Adrenal gland (tissue), 5 donors: ENCODE measurements around the gene TP53AIP1.

ENCODE experiments used
- POLR2A ChIP-seq, 2 donors: fragments of 450-650 bp; IDR thresholded peaks; one replicate each; pipeline ENCODE4 v1.6.1; 2017; ENCODE audit warnings: antibody characterized with exemption in 2 of 2, mild to moderate bottlenecking in 2 of 2, moderate library complexity in 1 of 2
- TF ChIP-seq, protein P1 (sequence below), 6 experiments: fragments of 450-650 bp in 4 of 6; fragments of 200-600 bp in 2 of 6; sonication (generic) in 1 of 6; IDR thresholded peaks; 1 replicate in 5 of 6; 2 replicates in 1 of 6; pipeline versions ENCODE4 v1.5.1 to v1.8.0; 2016 to 2021; ENCODE audit warnings: antibody characterized with exemption in 6 of 6, mild to moderate bottlenecking in 2 of 6, moderate library complexity in 1 of 6
- donor health status: DM: no; HTN: no; CAD: no.

GRCh38 chr11:128961645-128962044 is 19.0 kb upstream of the TP53AIP1 start:
- TF ChIP-seq, protein P1, sequence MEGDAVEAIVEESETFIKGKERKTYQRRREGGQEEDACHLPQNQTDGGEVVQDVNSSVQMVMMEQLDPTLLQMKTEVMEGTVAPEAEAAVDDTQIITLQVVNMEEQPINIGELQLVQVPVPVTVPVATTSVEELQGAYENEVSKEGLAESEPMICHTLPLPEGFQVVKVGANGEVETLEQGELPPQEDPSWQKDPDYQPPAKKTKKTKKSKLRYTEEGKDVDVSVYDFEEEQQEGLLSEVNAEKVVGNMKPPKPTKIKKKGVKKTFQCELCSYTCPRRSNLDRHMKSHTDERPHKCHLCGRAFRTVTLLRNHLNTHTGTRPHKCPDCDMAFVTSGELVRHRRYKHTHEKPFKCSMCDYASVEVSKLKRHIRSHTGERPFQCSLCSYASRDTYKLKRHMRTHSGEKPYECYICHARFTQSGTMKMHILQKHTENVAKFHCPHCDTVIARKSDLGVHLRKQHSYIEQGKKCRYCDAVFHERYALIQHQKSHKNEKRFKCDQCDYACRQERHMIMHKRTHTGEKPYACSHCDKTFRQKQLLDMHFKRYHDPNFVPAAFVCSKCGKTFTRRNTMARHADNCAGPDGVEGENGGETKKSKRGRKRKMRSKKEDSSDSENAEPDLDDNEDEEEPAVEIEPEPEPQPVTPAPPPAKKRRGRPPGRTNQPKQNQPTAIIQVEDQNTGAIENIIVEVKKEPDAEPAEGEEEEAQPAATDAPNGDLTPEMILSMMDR (IDR thresholded peaks at IDR 0.05) = no peak
- TF ChIP-seq POLR2A (IDR thresholded peaks at IDR 0.05) = no peak
